NCI-H226 (cell line): ENCODE data around the gene TATDN2.

Experiments used
- DNase-seq: peaks from one replicate; pipeline ENCODE4 v3.0.0-alpha.2; 2015

Gene TATDN2, protein sequence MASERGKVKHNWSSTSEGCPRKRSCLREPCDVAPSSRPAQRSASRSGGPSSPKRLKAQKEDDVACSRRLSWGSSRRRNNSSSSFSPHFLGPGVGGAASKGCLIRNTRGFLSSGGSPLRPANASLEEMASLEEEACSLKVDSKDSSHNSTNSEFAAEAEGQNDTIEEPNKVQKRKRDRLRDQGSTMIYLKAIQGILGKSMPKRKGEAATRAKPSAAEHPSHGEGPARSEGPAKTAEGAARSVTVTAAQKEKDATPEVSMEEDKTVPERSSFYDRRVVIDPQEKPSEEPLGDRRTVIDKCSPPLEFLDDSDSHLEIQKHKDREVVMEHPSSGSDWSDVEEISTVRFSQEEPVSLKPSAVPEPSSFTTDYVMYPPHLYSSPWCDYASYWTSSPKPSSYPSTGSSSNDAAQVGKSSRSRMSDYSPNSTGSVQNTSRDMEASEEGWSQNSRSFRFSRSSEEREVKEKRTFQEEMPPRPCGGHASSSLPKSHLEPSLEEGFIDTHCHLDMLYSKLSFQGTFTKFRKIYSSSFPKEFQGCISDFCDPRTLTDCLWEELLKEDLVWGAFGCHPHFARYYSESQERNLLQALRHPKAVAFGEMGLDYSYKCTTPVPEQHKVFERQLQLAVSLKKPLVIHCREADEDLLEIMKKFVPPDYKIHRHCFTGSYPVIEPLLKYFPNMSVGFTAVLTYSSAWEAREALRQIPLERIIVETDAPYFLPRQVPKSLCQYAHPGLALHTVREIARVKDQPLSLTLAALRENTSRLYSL

DNA sequence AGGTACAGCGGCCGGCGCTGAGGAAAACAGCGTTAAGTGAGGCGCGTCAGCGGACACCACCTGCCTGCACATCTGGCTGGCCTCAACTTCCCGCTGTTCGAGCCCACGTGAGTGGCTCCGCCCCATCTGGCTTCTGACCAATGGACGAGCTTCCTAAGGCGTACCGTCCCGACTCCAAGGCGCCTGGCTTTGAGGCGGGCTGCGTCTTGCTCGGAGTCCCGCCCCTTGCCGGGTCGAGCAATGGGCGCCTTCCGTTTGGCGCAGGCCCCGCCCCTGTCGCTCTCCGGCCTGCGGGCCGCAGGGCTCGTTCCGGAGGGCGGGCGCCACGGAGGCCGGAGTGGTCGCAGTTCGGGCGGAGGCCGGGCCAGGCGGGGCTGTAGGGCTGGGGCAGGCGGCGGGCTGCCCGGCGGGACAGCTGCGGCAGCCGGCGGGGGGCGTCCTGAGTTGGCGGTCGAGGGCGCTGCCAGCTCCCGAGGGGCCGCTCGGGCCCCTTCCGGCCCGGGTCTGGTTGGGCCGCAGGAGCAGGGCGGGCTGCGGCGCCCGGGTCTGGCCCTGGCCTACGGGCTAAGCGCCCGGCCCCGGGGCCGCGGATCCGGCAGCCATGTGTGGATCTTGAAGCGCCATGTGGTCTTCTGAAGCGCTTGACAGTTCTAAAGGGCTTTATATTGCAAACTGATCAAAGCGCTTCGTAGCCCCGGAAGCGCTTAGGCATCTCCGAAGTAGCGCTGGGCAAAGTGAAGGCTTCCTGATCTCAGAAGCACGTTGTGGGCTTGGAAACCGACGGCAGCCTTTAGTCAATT is at the start of gene TATDN2:
TSS of gene TATDN2 (plus strand) at position 276 of the 800 bp plus-strand sequence. CDS start 742 bp downstream, outside the sequence.
- DNase-seq: peak; percentile 96

GRCh38 chr3:10198761-10199649 is 49.3 kb upstream of the TATDN2 start:
- DNase-seq: peak; percentile 94

DNA sequence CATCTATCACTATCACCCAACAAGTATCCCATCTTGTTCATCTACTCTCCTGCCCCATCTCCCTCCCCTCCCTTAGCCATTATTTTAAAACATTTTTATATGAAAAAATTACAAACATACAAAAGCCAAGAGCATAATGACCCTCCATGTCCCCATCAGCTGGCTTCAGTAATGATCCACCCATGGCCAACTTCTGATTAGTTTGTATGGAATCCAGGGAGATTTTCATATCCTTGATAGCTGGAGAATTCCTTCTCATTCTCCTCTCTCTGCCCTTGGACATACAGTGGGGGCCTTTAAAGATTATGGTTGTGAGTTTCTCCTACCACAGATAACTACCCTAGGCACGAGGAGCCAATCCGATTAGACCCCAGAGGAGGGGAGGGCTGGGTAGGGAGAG is 43.3 kb upstream of the TATDN2 start:
- no peak for DNase-seq

DNA sequence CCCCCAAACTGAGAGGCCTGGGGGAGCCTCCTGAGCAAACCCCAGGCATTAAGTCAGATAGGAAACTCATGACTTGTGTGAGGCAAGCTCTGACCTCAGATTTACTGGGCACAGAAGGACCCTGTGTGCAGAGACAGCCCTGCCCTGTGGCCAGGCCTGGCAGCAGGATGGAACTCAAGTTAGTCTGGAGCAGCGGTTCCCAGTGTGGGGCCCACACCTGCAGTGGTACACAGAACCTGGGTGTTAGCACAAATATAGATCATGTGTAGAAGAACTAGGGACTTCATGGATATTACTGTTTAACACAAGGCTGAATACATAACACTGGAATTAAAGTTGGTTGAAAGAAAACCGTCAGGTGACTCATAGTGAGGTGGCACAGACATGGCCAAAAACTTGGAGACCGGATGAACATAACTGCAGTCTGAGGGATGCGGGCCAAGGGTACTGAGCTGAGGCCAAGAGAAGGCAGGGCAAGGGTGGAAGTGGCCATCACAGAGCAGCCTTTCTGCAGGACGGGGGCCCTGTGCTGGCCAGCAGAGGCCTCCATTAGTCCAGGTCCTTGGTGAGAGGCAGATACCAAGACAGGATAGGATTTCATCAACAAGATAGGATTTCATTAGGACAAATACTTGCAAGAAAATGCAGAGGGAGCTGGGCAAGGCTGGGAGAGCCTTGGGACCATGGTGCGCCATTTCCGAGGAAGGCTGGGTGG is 42.7 kb upstream of the TATDN2 start:
- peak; percentile 89 for DNase-seq

DNA sequence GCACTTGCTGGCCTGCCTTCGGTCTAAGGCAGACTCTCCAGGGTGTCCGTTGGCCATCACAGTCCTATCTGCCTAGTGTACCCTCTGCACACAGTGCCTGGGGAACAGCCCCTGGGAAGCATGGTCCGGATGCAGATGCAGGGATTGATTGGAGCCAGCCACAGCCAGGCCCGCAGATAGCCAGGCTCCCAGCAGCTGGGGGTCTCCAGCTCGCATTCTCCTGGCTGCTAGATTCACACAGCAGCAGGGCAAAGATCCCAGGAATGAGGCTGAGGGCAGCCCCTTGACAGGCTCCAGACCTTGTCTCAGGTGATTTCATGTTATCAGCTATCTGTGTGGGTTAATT is 42.1 kb upstream of the TATDN2 start:
- no peak for DNase-seq

DNA sequence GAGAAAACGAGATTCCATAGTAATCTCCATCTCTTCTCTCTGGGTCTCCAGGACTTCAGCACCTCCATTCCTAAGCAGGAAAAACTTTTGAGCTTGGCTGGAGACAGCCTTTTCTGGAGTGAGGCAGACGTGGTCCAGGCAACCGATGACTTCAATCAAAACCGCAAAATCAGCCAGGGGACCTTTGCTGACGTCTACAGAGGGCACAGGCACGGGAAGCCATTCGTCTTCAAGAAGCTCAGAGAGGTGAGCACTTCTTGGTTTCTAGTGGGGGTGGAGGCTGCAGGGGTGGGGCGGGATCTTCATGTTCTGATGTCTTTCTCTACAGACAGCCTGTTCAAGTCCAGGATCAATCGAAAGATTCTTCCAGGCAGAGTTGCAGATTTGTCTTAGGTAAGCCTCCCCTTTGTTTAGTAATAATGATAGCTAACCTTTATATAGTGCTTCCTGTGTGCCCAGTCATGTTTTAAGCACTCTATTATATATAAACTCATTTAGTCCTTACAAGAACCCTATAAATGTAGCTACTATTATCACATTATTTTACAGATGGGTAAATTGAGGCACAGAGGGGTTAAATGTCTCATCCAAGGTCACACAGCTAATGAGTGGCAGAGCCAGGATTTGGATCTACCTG is 35.0 kb upstream of the TATDN2 start:
- no peak for DNase-seq

GRCh38 chr3:10215578-10216368 is 32.5 kb upstream of the TATDN2 start:
- DNase-seq: no peak

DNA sequence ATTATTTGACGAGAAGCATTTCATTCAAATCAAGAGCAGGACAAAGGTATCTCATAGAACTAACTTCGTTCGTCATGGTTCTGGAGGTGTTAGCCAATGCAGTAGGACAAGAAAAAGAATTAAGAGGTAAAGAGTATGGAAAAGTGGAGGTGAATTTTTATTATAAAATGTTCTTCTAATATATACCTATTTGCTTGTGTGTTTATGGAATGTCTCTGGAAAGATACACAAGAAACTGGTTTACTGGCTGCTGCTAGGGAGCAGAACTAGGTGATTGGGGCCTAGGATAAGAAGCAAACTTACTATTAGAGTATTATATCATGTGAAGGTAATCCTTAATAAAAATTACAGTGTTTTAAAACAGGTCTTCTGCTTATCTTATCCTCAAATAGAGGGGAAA is 30.9 kb upstream of the TATDN2 start:
- DNase-seq: no peak

GRCh38 chr3:10219737-10220136 is 28.5 kb upstream of the TATDN2 start:
- DNase-seq: no peak

DNA sequence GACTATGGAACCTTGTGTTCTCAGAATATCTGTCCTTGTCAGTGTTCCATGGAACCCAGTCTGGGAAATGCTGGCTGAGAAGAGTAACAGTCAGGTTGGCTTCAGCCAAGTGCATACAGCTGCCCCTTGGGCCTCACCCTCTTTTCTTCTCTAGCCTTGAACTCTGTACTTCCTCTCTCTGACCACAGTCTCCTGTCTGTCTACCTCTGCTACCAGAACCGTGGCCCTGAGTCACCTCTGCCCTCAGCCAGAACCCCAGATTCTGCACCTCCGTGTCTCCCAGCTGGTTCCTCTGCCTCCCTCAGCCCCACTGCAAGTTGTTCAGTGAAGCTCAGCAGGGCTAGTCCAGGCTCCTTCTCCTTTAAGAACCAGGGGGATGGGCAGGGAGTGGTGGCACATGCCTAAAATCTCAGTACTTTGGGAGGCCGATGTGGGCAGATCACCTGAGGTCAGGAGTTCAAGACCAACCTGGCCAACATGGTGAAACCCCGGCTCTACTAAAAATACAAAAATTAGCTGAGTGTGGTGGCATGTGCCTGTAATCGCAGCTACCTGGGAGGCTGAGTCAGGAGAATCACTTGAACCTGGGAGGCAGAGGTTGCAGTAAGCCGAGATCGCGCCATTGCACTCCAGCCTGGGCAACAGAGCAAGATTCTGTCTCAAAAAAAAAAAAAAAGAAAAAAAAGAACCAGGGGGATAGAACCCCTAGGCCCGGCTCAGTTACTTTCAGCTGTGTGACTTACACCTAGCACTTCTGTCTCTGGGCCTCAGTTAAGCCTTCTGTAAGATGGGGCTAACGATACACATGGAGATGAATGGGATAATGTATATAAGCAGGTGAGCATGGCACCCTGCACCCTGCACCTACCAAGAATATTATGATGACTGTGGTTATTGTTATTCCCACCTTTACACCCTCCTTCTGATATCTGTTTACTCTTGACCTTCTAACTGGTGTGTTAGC is 24.3 kb upstream of the TATDN2 start:
- DNase-seq: no peak

GRCh38 chr3:10224794-10225665 is 23.2 kb upstream of the TATDN2 start:
- DNase-seq: peak; percentile 28

DNA sequence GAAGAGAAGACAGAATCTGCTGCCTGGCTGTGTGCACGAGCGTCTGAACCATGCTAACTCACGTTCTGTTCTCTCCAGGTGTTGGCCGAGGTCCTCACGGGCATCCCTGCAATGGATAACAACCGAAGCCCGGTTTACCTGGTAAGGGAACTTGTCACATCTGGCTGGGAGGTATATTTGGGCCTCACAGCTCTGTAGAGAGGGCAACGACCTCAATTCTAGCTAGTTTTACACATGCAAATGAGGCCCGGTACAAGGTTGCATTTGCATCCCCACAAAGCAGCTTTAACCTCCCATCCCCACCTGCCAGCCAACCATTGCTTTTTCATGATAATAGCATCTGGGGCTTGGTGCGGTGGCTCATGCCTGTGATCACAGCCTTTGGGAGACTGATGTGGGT is 22.0 kb upstream of the TATDN2 start:
- no peak for DNase-seq

DNA sequence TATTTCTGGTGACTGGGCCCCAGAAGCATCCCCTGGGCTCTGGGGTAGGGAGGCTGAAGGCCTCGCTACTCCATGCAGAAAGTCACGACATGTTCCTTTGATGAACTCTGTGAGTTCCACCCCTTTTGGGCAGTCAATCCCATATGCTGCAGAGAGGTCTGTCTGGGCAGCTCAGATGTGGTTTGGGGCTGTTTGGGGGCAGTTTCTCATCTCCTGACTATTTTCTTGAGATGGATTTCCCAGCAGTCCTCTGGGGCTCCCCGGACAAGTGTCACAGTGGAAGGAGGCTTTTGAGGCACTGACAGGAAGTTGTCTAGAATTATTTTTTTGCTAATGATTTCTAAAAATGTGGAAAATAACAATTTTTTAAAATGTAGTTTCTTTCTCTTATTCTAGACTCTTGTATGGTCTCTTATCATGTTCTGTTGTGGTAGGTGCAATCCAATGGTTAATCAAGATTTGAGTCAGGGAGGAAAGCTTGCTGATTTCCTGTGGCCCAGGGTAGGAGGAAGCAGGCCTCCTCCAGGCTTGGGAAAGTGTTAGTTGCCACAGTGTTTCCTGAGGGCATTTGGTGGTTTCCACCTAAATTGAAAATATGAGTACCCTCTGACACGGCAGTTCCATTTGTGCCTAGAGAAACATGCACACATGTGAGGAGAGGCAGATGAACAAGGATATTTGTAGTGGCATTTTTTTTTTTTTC is 19.9 kb upstream of the TATDN2 start:
- peak; percentile 88 for DNase-seq

DNA sequence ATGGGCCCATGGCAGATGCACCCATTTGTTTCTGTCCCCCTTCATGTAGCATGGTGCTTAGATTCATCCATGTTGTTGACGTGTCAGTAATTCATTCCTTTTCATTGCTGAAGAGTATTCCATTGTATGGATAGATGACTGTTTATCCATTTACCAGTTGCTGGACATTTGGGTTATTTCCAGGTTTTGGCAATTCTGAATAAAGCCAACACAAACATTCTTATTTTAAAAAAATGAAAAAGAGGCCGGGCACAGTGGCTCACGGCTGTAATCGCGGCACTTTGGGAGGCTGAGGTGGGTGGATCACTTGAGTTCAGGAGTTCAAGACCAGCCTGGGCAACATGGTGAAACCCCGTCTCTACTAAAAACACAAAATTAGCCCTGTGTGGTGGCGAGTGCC is 18.7 kb upstream of the TATDN2 start:
- no peak for DNase-seq

DNA sequence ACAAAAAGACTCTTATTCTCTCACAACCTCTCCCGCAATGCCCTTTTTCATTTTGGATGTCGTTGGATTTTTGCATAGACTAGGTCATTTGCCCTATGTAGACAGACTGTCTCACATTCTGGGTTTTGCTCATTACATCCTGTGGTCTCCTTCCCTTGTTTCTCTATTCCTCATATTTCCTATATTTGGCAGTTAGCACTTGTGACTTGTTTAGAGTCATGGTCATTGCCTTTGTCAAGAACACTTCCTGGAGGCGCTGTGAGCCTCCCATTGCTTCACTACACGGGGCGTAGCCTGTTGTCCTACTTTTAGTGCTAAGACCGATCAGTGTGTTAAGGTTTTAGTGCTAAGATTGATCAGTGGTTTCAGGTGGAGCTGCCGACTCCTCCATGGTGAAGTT is 16.1 kb upstream of the TATDN2 start:
- no peak for DNase-seq

GRCh38 chr3:10233988-10234387 is 14.3 kb upstream of the TATDN2 start:
- DNase-seq: no peak

DNA sequence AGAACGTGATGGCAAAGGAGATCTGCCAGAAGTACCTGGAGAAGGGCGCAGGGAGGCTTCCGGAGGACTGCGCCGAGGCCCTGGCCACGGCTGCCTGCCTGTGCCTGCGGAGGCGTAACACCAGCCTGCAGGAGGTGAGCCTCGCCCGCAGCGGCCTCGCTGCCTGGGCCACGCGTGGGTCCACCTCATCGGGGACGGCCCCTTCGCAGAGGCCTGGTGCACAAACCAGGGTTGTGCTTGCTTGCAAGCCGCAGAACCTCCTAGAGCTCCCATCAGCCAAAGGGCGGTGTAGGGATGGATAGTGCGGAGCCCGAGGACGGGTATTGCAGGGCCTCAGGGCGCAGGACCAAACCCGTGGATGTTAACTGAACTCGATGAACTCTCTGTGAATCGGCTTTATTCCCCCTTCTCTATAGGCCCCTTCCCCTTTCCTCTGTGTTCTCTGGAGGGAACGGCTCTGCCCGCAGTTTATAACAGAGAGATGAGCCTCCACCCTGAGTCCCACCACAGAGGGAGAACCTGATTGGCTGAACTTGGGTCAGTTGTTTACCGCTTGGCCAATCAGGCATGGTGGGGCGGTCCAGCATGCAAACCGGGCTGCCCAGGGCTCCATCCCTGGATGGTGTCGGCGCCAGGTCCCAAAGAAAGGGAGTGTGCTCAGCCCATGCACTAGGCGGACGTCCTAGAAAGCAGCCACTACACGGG is 13.6 kb upstream of the TATDN2 start:
- DNase-seq: no peak
